Right lobe of liver (tissue), 4 donors: ENCODE measurements around the gene ATP2A1.

Source experiments
- CTCF ChIP-seq, 4 donors: fragments of 200-600 bp in 3 of 4; fragments of 450-650 bp in 1 of 4; IDR thresholded peaks; one replicate each; pipeline versions ENCODE4 v1.5.1 to v1.8.0; 2016 to 2022; ENCODE audit warnings: antibody characterized with exemption in 4 of 4, mild to moderate bottlenecking in 2 of 4
- POLR2A ChIP-seq: fragments of 450-650 bp; IDR thresholded peaks from one replicate; pipeline ENCODE4 v1.6.1; 2017; ENCODE audit warnings: antibody characterized with exemption, mild to moderate bottlenecking
- donor health status: DM: no; HTN: no; CAD: no.
- donor health status: DM: no; HTN: no; CAD: no.
- donor health status: DM: no; HTN: yes; CAD: no.

GRCh38 chr16:28836761-28837064 lies 41.6 kb upstream of the ATP2A1 start:
- TF ChIP-seq CTCF (IDR thresholded peaks at IDR 0.05) (no peak), POLR2A (no peak)
